CD4-positive, alpha-beta T cell treated with Interleukin-4 for 4 hours (primary cell): Measurements from ENCODE around the gene PITX2.

Experiments used
- DNase-seq: peaks from one replicate; pipeline ENCODE4 v3.0.0-alpha.2; 2020

PITX2 gene

GRCh38 chr4:110636171-110636679, 13.3 kb upstream of the PITX2 start:
- DNase-seq, result no peak

- no peak for DNase-seq
These were observed 12.4 kb upstream of the PITX2 start for GRCh38 chr4:110635163-110635865.

GRCh38 chr4:110634350-110635162, 11.7 kb upstream of the PITX2 start:
- no peak for DNase-seq

- DNase-seq, result no peak
These were observed 10.8 kb upstream of the PITX2 start for GRCh38 chr4:110633358-110634341.

- no peak for DNase-seq
These were observed 9.9 kb upstream of the PITX2 start for GRCh38 chr4:110632506-110633357.

- DNase-seq, result no peak
These were observed 9.0 kb upstream of the PITX2 start for GRCh38 chr4:110631584-110632505.

- no peak for DNase-seq
These were observed 8.0 kb upstream of the PITX2 start for GRCh38 chr4:110630688-110631402.

- DNase-seq, result no peak
These were observed 7.2 kb upstream of the PITX2 start for GRCh38 chr4:110629780-110630687.

- DNase-seq, result no peak
These were observed 6.4 kb upstream of the PITX2 start for GRCh38 chr4:110629214-110629754.

- DNase-seq, result no peak
These were observed 5.9 kb upstream of the PITX2 start for GRCh38 chr4:110628663-110629213.

- DNase-seq, result no peak
These were observed 5.2 kb upstream of the PITX2 start for GRCh38 chr4:110627977-110628662.

- DNase-seq, result no peak
These were observed 3.8 kb upstream of the PITX2 start for GRCh38 chr4:110626532-110627153.

- DNase-seq, result no peak
These were observed 2.8 kb upstream of the PITX2 start for GRCh38 chr4:110625576-110626257.

- no peak for DNase-seq
These were observed 2.1 kb upstream of the PITX2 start for GRCh38 chr4:110624904-110625494.

- no peak for DNase-seq
These were observed 1.5 kb upstream of the PITX2 start for GRCh38 chr4:110624398-110624780.

- no peak for DNase-seq
These were observed 981 bp upstream of the PITX2 start for GRCh38 chr4:110623718-110624397.
